ENCODE measurements around the gene CDKN1C. TPM values are rescaled to one million over a fixed set of nuclear protein-coding genes. Genes with fewer than 3 reads are reported as not detected.

Gene CDKN1C
- total RNA-seq, 2 donors from 2014 or later = 36.5 to 42.7 TPM

DNA sequence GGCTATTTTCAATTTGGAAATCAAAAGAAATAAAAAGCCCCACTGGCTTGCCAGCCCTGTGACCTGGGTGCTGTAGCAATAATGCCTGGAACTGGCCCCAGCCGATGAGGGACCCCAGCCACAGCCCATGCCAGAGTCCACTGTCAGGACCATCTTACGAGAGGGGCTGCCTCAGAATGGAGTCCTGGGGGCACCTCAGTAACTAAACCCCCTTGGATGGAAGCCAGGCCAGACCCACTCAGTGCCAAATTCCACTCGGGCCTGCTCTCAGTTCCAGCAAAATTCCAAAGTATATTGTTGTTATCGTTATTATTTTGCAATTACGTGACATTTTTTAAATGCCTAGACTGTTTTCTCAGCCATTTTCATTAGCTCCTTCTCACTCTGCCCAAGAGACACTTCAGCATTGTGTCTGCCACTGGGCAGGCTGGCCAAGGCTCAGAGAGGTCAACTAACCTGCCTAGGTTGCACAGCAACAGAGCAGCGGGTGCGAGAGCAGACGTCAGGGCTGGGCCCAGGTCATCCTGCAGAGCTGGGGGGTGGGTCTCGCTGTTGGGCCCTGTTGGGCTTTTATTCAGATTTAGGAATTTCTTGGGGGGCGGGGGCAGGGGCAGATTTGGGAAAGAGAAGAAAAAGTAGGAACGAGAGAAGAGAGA, 19.5 kb downstream of the CDKN1C start:
- H3K36me3 ChIP-seq = no peaks in the 10 kb centered on the region
- intact Hi-C loops (cut with DNase I) = no loop called here
- no peak for TF ChIP-seq POLR2AphosphoS5 (IDR thresholded peaks at IDR 0.05)
- no peak for TF ChIP-seq POLR2A (IDR thresholded peaks at IDR 0.05)
- TF ChIP-seq, protein P1, sequence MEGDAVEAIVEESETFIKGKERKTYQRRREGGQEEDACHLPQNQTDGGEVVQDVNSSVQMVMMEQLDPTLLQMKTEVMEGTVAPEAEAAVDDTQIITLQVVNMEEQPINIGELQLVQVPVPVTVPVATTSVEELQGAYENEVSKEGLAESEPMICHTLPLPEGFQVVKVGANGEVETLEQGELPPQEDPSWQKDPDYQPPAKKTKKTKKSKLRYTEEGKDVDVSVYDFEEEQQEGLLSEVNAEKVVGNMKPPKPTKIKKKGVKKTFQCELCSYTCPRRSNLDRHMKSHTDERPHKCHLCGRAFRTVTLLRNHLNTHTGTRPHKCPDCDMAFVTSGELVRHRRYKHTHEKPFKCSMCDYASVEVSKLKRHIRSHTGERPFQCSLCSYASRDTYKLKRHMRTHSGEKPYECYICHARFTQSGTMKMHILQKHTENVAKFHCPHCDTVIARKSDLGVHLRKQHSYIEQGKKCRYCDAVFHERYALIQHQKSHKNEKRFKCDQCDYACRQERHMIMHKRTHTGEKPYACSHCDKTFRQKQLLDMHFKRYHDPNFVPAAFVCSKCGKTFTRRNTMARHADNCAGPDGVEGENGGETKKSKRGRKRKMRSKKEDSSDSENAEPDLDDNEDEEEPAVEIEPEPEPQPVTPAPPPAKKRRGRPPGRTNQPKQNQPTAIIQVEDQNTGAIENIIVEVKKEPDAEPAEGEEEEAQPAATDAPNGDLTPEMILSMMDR (IDR thresholded peaks at IDR 0.05) = no peak
- H3K27me3 ChIP-seq (replicated peaks; ENCODE audit: insufficient read depth) = peaks cover 3% of the 10 kb centered on the region
- no peaks in the 10 kb centered on the region for H3K4me1 ChIP-seq (replicated peaks)
- no peaks in the 10 kb centered on the region for H3K9me3 ChIP-seq
- no peak overlapping the region for H3K27ac ChIP-seq
- DNase-seq (ENCODE audit: low spot score) = no peak
- H3K4me3 ChIP-seq = no peak overlapping the region
- WGBS = 88% methylated on average over 11 of the region's 11 CpGs

GRCh38 chr11:2864901-2865300, 20.7 kb downstream of the CDKN1C start:
- no peaks in the 10 kb centered on the region for H3K9me3 ChIP-seq
- H3K4me3 ChIP-seq = no peak overlapping the region
- TF ChIP-seq, protein P1 (IDR thresholded peaks at IDR 0.05) = no peak
- no peak for TF ChIP-seq POLR2A (IDR thresholded peaks at IDR 0.05)
- no peak for TF ChIP-seq POLR2AphosphoS5 (IDR thresholded peaks at IDR 0.05)
- 77% methylated on average over 10 of the region's 10 CpGs for WGBS
- peaks cover 3% of the 10 kb centered on the region for H3K27me3 ChIP-seq (replicated peaks; ENCODE audit: insufficient read depth)
- no peak overlapping the region for H3K27ac ChIP-seq
- H3K36me3 ChIP-seq = no peaks in the 10 kb centered on the region
- no peaks in the 10 kb centered on the region for H3K4me1 ChIP-seq (replicated peaks)
- intact Hi-C loops (cut with DNase I) = no loop called here
- no peak for DNase-seq (ENCODE audit: low spot score)

- Histone ChIP-seq H3K9me3 (no peaks in the 10 kb centered on the region), H3K4me3 (no peak overlapping the region)
These were observed 22.3 kb downstream of the CDKN1C start for GRCh38 chr11:2863276-2863618.

DNA sequence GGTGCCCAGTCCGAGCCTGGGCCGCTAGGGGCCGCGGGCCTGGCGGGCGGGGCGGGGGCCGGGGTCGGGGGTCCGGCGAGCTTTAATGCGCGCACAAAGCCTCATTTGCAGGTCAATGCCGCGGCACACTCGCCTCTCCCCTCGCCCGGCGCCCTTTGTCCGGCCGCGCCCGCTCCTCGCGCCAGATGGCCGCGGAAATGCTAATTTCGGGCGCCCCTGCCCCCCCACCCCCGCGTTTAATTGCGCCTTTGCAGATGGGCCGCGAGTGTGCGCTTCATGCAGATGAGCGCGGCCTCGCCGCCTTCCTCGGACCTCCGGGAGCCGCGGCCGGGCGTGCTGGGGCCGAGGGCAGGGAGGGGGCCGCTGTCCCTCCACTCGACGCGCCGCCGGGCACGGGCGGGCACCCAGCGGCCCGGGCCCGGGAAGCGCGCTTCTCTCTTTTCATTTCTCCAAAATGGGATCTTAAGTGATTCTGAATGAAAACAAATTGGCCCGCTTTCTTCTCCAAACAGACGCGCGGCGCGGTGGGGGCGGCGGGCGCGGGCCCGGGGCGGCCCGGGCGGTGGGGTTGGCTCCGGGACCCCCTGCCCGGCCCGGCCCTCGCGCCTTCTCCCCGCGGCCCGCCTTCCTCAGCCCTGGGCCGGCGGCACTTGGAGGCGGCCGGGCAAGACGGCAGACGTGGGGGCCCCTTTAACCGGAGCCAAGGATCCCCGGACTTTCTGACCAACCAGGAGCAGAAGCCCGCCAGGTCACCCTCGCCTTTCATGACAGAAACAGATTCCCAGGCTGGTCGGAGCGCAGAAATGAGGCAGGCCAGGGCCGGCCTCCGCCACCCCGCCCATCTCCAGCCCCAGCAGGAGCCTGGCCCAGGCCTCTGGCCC, 22.9 kb downstream of the CDKN1C start:
- Histone ChIP-seq H3K4me1 (replicated peaks) (no peaks in the 10 kb centered on the region), H3K4me3 (peak overlapping the region; percentile 8 to 20), H3K27ac (no peak overlapping the region), H3K36me3 (no peaks in the 10 kb centered on the region), H3K9me3 (no peaks in the 10 kb centered on the region), H3K27me3 (replicated peaks; ENCODE audit: insufficient read depth) (no peaks in the 10 kb centered on the region)
- WGBS = 30% methylated on average over 75 of the region's 96 CpGs
- DNase-seq (ENCODE audit: low spot score) = no peak
- TF ChIP-seq, protein P1 (IDR thresholded peaks at IDR 0.05) = no peak
- TF ChIP-seq POLR2A (IDR thresholded peaks at IDR 0.05) = no peak
- no peak for TF ChIP-seq POLR2AphosphoS5 (IDR thresholded peaks at IDR 0.05)
- intact Hi-C loops (cut with DNase I) = no loop called here

More at GRCh38 chr11:2863276-2863618, 22.3 kb downstream of the CDKN1C start:
- no peaks in the 10 kb centered on the region for H3K36me3 ChIP-seq
- WGBS = 88% methylated on average over 13 of the region's 13 CpGs
- no peak overlapping the region for H3K27ac ChIP-seq
- no peak for DNase-seq (ENCODE audit: low spot score)
- no peaks in the 10 kb centered on the region for H3K27me3 ChIP-seq (replicated peaks; ENCODE audit: insufficient read depth)
- TF ChIP-seq POLR2AphosphoS5 (IDR thresholded peaks at IDR 0.05) (no peak), POLR2A (IDR thresholded peaks at IDR 0.05) (no peak)
- TF ChIP-seq, protein P1 (IDR thresholded peaks at IDR 0.05) = no peak
- H3K4me1 ChIP-seq (replicated peaks) = no peaks in the 10 kb centered on the region
- intact Hi-C loops (cut with DNase I) = no loop called here
